Globus pallidus (tissue), 1 donor: ENCODE results near the gene RNF181.
"Not testable (repeated sequence)": the region's sequence is repeated elsewhere in the genome, so short reads cannot be mapped to it uniquely, and the experiment has no call there.

Source experiments
- DNase-seq: peaks from one replicate; pipeline ENCODE4 v3.0.0-alpha.2; 2015; ENCODE audit warnings: low spot score

The RNF181 gene

GRCh38 chr2:85614757-85615156 lies 19.2 kb downstream of the RNF181 start:
- DNase-seq, result not testable (repeated sequence)

- no peak for DNase-seq
Measured at GRCh38 chr2:85615413-85615728, 19.8 kb downstream of the RNF181 start.

GRCh38 chr2:85617723-85618122 lies 22.2 kb downstream of the RNF181 start:
- DNase-seq, result not testable (repeated sequence)

GRCh38 chr2:85619617-85620016 lies 24.1 kb downstream of the RNF181 start:
- no peak for DNase-seq

- no peak for DNase-seq
Measured at GRCh38 chr2:85621338-85621737, 25.8 kb downstream of the RNF181 start.

GRCh38 chr2:85623991-85624390 lies 28.4 kb downstream of the RNF181 start:
- no peak for DNase-seq

GRCh38 chr2:85628658-85629057 lies 33.1 kb downstream of the RNF181 start:
- no peak for DNase-seq

- DNase-seq, result no peak
Measured at GRCh38 chr2:85631316-85631715, 35.8 kb downstream of the RNF181 start.

- no peak for DNase-seq
Measured at GRCh38 chr2:85635011-85635410, 39.5 kb downstream of the RNF181 start.

GRCh38 chr2:85635636-85636035 lies 40.1 kb downstream of the RNF181 start:
- no peak for DNase-seq

- DNase-seq, result no peak
Measured at GRCh38 chr2:85642725-85643124, 47.2 kb downstream of the RNF181 start.

GRCh38 chr2:85644909-85645308 lies 49.4 kb downstream of the RNF181 start:
- DNase-seq, result no peak

GRCh38 chr2:85646166-85646565 lies 50.6 kb downstream of the RNF181 start:
- DNase-seq, result no peak
